H9 (cell line): ENCODE measurements around the gene SP4. TPM values are rescaled to one million over a fixed set of nuclear protein-coding genes. Genes with fewer than 3 reads are reported as not detected.

ENCODE experiments used
- DNase-seq: peaks from one replicate; pipeline ENCODE4 v3.0.0-alpha.2; 2017
- H2AFZ ChIP-seq: one replicate; pipeline ENCODE4 v1.6.1; 2013; ENCODE audit warnings: mild to moderate bottlenecking, low read length, control low read depth, moderate library complexity
- H2AK5ac ChIP-seq: 2 replicates; pipeline ENCODE4 v1.6.1; 2013; ENCODE audit warnings: low read length, control low read depth, mixed read lengths; ENCODE audit not compliant: insufficient read length
- H2BK120ac ChIP-seq: one replicate; pipeline ENCODE4 v1.6.1; 2013; ENCODE audit warnings: low read depth, mild to moderate bottlenecking, low read length, control low read depth, inconsistent platforms; ENCODE audit not compliant: poor library complexity, severe bottlenecking
- H2BK12ac ChIP-seq: 2 replicates; pipeline ENCODE4 v1.6.1; 2013; ENCODE audit warnings: low read length, control low read depth, mixed read lengths, low read depth; ENCODE audit not compliant: insufficient read length
- H2BK15ac ChIP-seq: 2 replicates; pipeline ENCODE4 v1.6.1; 2013; ENCODE audit warnings: low read depth, low read length, control low read depth
- H2BK20ac ChIP-seq: one replicate; pipeline ENCODE4 v1.6.1; 2013; ENCODE audit warnings: low read depth, mild to moderate bottlenecking, low read length, control low read depth, inconsistent platforms; ENCODE audit not compliant: poor library complexity, severe bottlenecking
- H2BK5ac ChIP-seq: 2 replicates; pipeline ENCODE4 v1.6.1; 2013; ENCODE audit warnings: low read length, control low read depth, mixed read lengths; ENCODE audit not compliant: insufficient read length
- H3K14ac ChIP-seq: 2 replicates; pipeline ENCODE4 v1.6.1; 2013; ENCODE audit warnings: low read length, control low read depth; ENCODE audit not compliant: insufficient read depth
- H3K18ac ChIP-seq: 2 replicates; pipeline ENCODE4 v1.6.1; 2013; ENCODE audit warnings: low read depth, mild to moderate bottlenecking, mixed read lengths, low read length, control low read depth; ENCODE audit not compliant: insufficient read length
- H3K23ac ChIP-seq: 2 replicates; pipeline ENCODE4 v1.6.1; 2013; ENCODE audit warnings: low read length, control low read depth, mixed read lengths, low read depth; ENCODE audit not compliant: insufficient read length
- H3K23me2 ChIP-seq: 2 replicates; pipeline ENCODE4 v1.6.1; 2013; ENCODE audit warnings: low read depth, mild to moderate bottlenecking, mixed read lengths, low read length, control low read depth; ENCODE audit not compliant: insufficient read length, poor library complexity, severe bottlenecking
- H3K27ac ChIP-seq: 2 replicates; pipeline ENCODE4 v1.5.1; 2013; ENCODE audit warnings: low read length, control low read depth, mixed read lengths, low read depth; ENCODE audit not compliant: insufficient read length
- H3K27me3 ChIP-seq: 2 replicates; pipeline ENCODE4 v1.6.1; 2013; ENCODE audit warnings: low read length, control low read depth, inconsistent platforms; ENCODE audit not compliant: insufficient read depth
- H3K4ac ChIP-seq: 2 replicates; pipeline ENCODE4 v1.6.1; 2013; ENCODE audit warnings: low read depth, mild to moderate bottlenecking, control low read depth, inconsistent platforms, low read length, moderate library complexity
- H3K4me1 ChIP-seq: 2 replicates; pipeline ENCODE4 v1.6.1; 2013; ENCODE audit warnings: low read length, control low read depth, inconsistent platforms; ENCODE audit not compliant: insufficient read depth
- H3K4me2 ChIP-seq: 2 replicates; pipeline ENCODE4 v1.6.1; 2013; ENCODE audit warnings: low read length, control low read depth, mixed read lengths; ENCODE audit not compliant: insufficient read length, insufficient read depth
- H3K56ac ChIP-seq: 2 replicates; pipeline ENCODE4 v1.6.1; 2013; ENCODE audit warnings: low read depth, mild to moderate bottlenecking, mixed read lengths, low read length, control low read depth; ENCODE audit not compliant: insufficient read length
- H3K79me1 ChIP-seq: 2 replicates; pipeline ENCODE4 v1.6.1; 2013; ENCODE audit warnings: low read depth, mild to moderate bottlenecking, moderate library complexity, low read length, control low read depth, inconsistent platforms; ENCODE audit not compliant: insufficient read depth, poor library complexity, severe bottlenecking
- H3K79me2 ChIP-seq: 2 replicates; pipeline ENCODE4 v1.6.1; 2013; ENCODE audit warnings: low read length, control low read depth, inconsistent platforms; ENCODE audit not compliant: insufficient read depth
- H3K9ac ChIP-seq: 2 replicates; pipeline ENCODE4 v1.6.1; 2013; ENCODE audit warnings: low read length, control low read depth, mixed read lengths; ENCODE audit not compliant: insufficient read length; ENCODE audit errors: extremely low read depth
- H3K9me3 ChIP-seq: one replicate; pipeline ENCODE4 v1.6.1; 2013; ENCODE audit warnings: low read depth, low read length, inconsistent platforms; ENCODE audit not compliant: control insufficient read depth
- H3T11ph ChIP-seq: one replicate; pipeline ENCODE4 v1.6.1; 2013; ENCODE audit warnings: mild to moderate bottlenecking, low read length, control low read depth, inconsistent platforms
- H4K20me1 ChIP-seq: one replicate; pipeline ENCODE4 v1.6.1; 2013; ENCODE audit not compliant: control insufficient read depth, insufficient read length, insufficient read depth
- H4K5ac ChIP-seq: 2 replicates; pipeline ENCODE4 v1.6.1; 2013; ENCODE audit warnings: low read depth, mild to moderate bottlenecking, mixed read lengths, low read length, control low read depth; ENCODE audit not compliant: insufficient read length
- H4K8ac ChIP-seq: replicated peaks from 2 replicates; pipeline ENCODE4 v1.6.1; 2013; ENCODE audit warnings: low read length, control low read depth, mixed read lengths, low read depth; ENCODE audit not compliant: insufficient read length
- H4K91ac ChIP-seq: 2 replicates; pipeline ENCODE4 v1.6.1; 2013; ENCODE audit warnings: low read depth, mild to moderate bottlenecking, moderate library complexity, mixed read lengths, low read length, control low read depth; ENCODE audit not compliant: insufficient read length
- H3K27ac Mint-ChIP-seq, 3 experiments: 2 replicates in 2 of 3; 3 replicates in 1 of 3; pipeline ENCODE4 v1.8.0; 2020 to 2021; ENCODE audit warnings: mixed read lengths in 3 of 3, mild to moderate bottlenecking in 1 of 3, moderate library complexity in 1 of 3
- H3K27me3 Mint-ChIP-seq: 2 replicates; pipeline ENCODE4 v1.8.0; 2021; ENCODE audit warnings: low read depth, mild to moderate bottlenecking, moderate library complexity, mixed read lengths
- H3K36me3 Mint-ChIP-seq, 3 experiments: 2 replicates in 2 of 3; 3 replicates in 1 of 3; pipeline ENCODE4 v1.8.0; 2020 to 2021; ENCODE audit warnings: low read depth in 3 of 3, mixed read lengths in 3 of 3; ENCODE audit not compliant: insufficient read depth in 1 of 3
- H3K4me1 Mint-ChIP-seq, 2 experiments: 2 replicates each; pipeline ENCODE4 v1.8.0; 2020; ENCODE audit warnings: mixed read lengths in 2 of 2
- H3K4me3 Mint-ChIP-seq, 2 experiments: 2 replicates in 1 of 2; 3 replicates in 1 of 2; pipeline ENCODE4 v1.8.0; 2020 to 2021; ENCODE audit warnings: mild to moderate bottlenecking in 2 of 2, mixed read lengths in 2 of 2, moderate library complexity in 1 of 2
- H3K9me3 Mint-ChIP-seq, 2 experiments: 2 replicates in 1 of 2; 3 replicates in 1 of 2; pipeline ENCODE4 v1.8.0; 2020; ENCODE audit warnings: mild to moderate bottlenecking in 2 of 2, mixed read lengths in 2 of 2, moderate library complexity in 1 of 2
- CTCF ChIP-seq: fragments of 200-600 bp; sonication (generic); conservative IDR thresholded peaks from 3 replicates; pipeline ENCODE4 v1.8.0; 2021; ENCODE audit warnings: antibody characterized with exemption, mild to moderate bottlenecking
- WGBS: extraction: QIAGEN DNeasy Blood & Tissue Kit; methylation state at CpG from one replicate; pipeline ENCODE4 v1.1.7; 2013; ENCODE audit warnings: missing lambda C conversion rate, low lambda C conversion rate, mixed read lengths; ENCODE audit not compliant: insufficient read length; ENCODE audit errors: extremely low coverage; 5-methylcytosine and 5-hydroxymethylcytosine counted together
- total RNA-seq: library from RNA; stranded (reverse); gene quantifications from 2 replicates; pipeline ENCODE4 v1.2.1, GENCODE V29; 2021

Gene SP4
- total RNA-seq, 1 experiment from 2014 or later: 19.4 TPM

- Histone ChIP-seq H3K23me2 (peaks cover 9% of the 10 kb centered on the region), H3K23ac (no peak overlapping the region), H3K4ac (no peak overlapping the region), H3K9ac (no peak overlapping the region), H3K79me1 (peaks cover 5% of the 10 kb centered on the region), H2BK12ac (no peak overlapping the region), H4K8ac (no peak overlapping the region), H2BK20ac (no peak overlapping the region), H3K4me1 (peaks cover 8% of the 10 kb centered on the region), H2AFZ (no peak overlapping the region), H4K91ac (no peak overlapping the region), H3K56ac (no peak overlapping the region), H2BK120ac (no peak overlapping the region), H3K27ac (no peak overlapping the region), H4K20me1 (no peaks in the 10 kb centered on the region), H2BK15ac (no peak overlapping the region), H2AK5ac (no peak overlapping the region), H4K5ac (no peak overlapping the region), H3K9me3 (no peaks in the 10 kb centered on the region), H3K18ac (peak overlapping the region; percentile 30), H3K27me3 (no peaks in the 10 kb centered on the region), H2BK5ac (no peak overlapping the region), H3K79me2 (peaks cover 4% of the 10 kb centered on the region), H3T11ph (no peak overlapping the region), H3K14ac (no peak overlapping the region), H3K4me2 (no peak overlapping the region)
- H3K36me3 Mint-ChIP-seq: peaks cover 8 to 14% (median 11%) of the 10 kb centered on the region in 3 experiments; a peak in 6 of 7 replicates
- no peak for DNase-seq
- no peaks in the 10 kb centered on the region; a peak in 1 of 5 replicates for H3K9me3 Mint-ChIP-seq
- WGBS: no CpG with 5 or more reads among the region's 10 CpGs
- H3K27ac Mint-ChIP-seq: no peak overlapping the region; a peak in 1 of 7 replicates
- H3K4me1 Mint-ChIP-seq: peaks cover 29 to 38% of the 10 kb centered on the region in 2 experiments
- H3K27me3 Mint-ChIP-seq: no peaks in the 10 kb centered on the region
- no peak for TF ChIP-seq CTCF
- H3K4me3 Mint-ChIP-seq: no peak overlapping the region; a peak in 1 of 5 replicates
These were observed 2.6 kb upstream of the SP4 start for GRCh38 chr7:21425290-21425689.
